ENCODE measurements around the gene SLC22A1.

Gene SLC22A1

GRCh38 chr6:160106010-160106409 lies 15.6 kb upstream of the SLC22A1 start:
- TF ChIP-seq TEAD4 (IDR thresholded peaks at IDR 0.05) = no peak
- TF ChIP-seq ZBTB7A (IDR thresholded peaks at IDR 0.05; ENCODE audit: low read depth) = no peak
- no peak for TF ChIP-seq EP300 (IDR thresholded peaks at IDR 0.05; ENCODE audit: borderline replicate concordance)
- TF ChIP-seq RAD21 (IDR thresholded peaks at IDR 0.05; ENCODE audit: low read depth) = no peak
- no peak for TF ChIP-seq TCF12 (IDR thresholded peaks at IDR 0.05; ENCODE audit: low read depth)
- TF ChIP-seq YY1 (IDR thresholded peaks at IDR 0.05; ENCODE audit: low read depth) = no peak
- TF ChIP-seq, protein P1, sequence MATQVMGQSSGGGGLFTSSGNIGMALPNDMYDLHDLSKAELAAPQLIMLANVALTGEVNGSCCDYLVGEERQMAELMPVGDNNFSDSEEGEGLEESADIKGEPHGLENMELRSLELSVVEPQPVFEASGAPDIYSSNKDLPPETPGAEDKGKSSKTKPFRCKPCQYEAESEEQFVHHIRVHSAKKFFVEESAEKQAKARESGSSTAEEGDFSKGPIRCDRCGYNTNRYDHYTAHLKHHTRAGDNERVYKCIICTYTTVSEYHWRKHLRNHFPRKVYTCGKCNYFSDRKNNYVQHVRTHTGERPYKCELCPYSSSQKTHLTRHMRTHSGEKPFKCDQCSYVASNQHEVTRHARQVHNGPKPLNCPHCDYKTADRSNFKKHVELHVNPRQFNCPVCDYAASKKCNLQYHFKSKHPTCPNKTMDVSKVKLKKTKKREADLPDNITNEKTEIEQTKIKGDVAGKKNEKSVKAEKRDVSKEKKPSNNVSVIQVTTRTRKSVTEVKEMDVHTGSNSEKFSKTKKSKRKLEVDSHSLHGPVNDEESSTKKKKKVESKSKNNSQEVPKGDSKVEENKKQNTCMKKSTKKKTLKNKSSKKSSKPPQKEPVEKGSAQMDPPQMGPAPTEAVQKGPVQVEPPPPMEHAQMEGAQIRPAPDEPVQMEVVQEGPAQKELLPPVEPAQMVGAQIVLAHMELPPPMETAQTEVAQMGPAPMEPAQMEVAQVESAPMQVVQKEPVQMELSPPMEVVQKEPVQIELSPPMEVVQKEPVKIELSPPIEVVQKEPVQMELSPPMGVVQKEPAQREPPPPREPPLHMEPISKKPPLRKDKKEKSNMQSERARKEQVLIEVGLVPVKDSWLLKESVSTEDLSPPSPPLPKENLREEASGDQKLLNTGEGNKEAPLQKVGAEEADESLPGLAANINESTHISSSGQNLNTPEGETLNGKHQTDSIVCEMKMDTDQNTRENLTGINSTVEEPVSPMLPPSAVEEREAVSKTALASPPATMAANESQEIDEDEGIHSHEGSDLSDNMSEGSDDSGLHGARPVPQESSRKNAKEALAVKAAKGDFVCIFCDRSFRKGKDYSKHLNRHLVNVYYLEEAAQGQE (IDR thresholded peaks at IDR 0.05; ENCODE audit: low read depth) = no peak
- TF ChIP-seq FOXM1 (IDR thresholded peaks at IDR 0.05; ENCODE audit: borderline replicate concordance, low read depth) = no peak
- TF ChIP-seq CEBPB (IDR thresholded peaks at IDR 0.05) = no peak
- no peak for TF ChIP-seq NFIC (IDR thresholded peaks at IDR 0.05)
- no peak for TF ChIP-seq MAX (IDR thresholded peaks at IDR 0.05)
- TF ChIP-seq, protein P2, sequence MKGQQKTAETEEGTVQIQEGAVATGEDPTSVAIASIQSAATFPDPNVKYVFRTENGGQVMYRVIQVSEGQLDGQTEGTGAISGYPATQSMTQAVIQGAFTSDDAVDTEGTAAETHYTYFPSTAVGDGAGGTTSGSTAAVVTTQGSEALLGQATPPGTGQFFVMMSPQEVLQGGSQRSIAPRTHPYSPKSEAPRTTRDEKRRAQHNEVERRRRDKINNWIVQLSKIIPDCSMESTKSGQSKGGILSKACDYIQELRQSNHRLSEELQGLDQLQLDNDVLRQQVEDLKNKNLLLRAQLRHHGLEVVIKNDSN (IDR thresholded peaks at IDR 0.05) = no peak
- TF ChIP-seq EGR1 (IDR thresholded peaks at IDR 0.05) = no peak
- TF ChIP-seq CREB1 (IDR thresholded peaks at IDR 0.05; ENCODE audit: low read depth) = no peak
- no peak for TF ChIP-seq TAF1 (IDR thresholded peaks at IDR 0.05; ENCODE audit: low read depth)

GRCh38 chr6:160106701-160107100 lies 14.9 kb upstream of the SLC22A1 start:
- TF ChIP-seq RAD21 (IDR thresholded peaks at IDR 0.05; ENCODE audit: low read depth) = no peak
- TF ChIP-seq EGR1 (IDR thresholded peaks at IDR 0.05) = no peak
- TF ChIP-seq, protein P1 (IDR thresholded peaks at IDR 0.05; ENCODE audit: low read depth) = no peak
- TF ChIP-seq, protein P2 (IDR thresholded peaks at IDR 0.05) = no peak
- no peak for TF ChIP-seq NFIC (IDR thresholded peaks at IDR 0.05)
- no peak for TF ChIP-seq EP300 (IDR thresholded peaks at IDR 0.05; ENCODE audit: borderline replicate concordance)
- no peak for TF ChIP-seq MAX (IDR thresholded peaks at IDR 0.05)
- no peak for TF ChIP-seq TCF12 (IDR thresholded peaks at IDR 0.05; ENCODE audit: low read depth)
- no peak for TF ChIP-seq CREB1 (IDR thresholded peaks at IDR 0.05; ENCODE audit: low read depth)
- no peak for TF ChIP-seq FOXM1 (IDR thresholded peaks at IDR 0.05; ENCODE audit: borderline replicate concordance, low read depth)
- no peak for TF ChIP-seq CEBPB (IDR thresholded peaks at IDR 0.05)
- TF ChIP-seq TEAD4 (IDR thresholded peaks at IDR 0.05) = no peak
- TF ChIP-seq YY1 (IDR thresholded peaks at IDR 0.05; ENCODE audit: low read depth) = no peak
- TF ChIP-seq TAF1 (IDR thresholded peaks at IDR 0.05; ENCODE audit: low read depth) = no peak
- no peak for TF ChIP-seq ZBTB7A (IDR thresholded peaks at IDR 0.05; ENCODE audit: low read depth)

- TF ChIP-seq EGR1 (IDR thresholded peaks at IDR 0.05) (no peak), RAD21 (IDR thresholded peaks at IDR 0.05; ENCODE audit: low read depth) (no peak), TEAD4 (IDR thresholded peaks at IDR 0.05) (no peak), FOXM1 (IDR thresholded peaks at IDR 0.05; ENCODE audit: borderline replicate concordance, low read depth) (no peak), NFIC (IDR thresholded peaks at IDR 0.05) (no peak)
- TF ChIP-seq, protein P2 (IDR thresholded peaks at IDR 0.05) = no peak
These were observed 13.5 kb upstream of the SLC22A1 start for GRCh38 chr6:160108077-160108476.

- no peak for TF ChIP-seq EP300 (IDR thresholded peaks at IDR 0.05; ENCODE audit: borderline replicate concordance)
These were observed 11.0 kb upstream of the SLC22A1 start for GRCh38 chr6:160110586-160111123.

DNA sequence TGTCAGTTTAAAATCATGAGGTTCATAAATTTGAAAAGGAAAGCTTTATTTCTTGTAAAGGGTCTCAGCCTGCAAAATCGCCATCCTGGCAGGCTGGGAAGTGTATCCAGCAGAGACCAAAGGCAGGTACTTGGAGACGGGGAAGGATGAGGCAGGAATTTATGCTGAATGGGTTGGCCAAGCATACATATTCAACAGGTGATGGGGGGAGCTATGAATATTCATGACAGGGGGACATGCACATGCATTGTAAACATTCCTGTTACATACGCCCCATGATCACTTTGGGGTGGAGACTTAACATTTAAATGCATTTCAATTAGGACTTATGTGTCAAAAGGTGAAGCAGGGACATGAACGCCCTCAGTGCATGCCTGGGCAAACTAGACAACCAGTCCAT lies 9.8 kb upstream of the SLC22A1 start:
- no peak for TF ChIP-seq FOXM1 (IDR thresholded peaks at IDR 0.05; ENCODE audit: borderline replicate concordance, low read depth)
- TF ChIP-seq TEAD4 (IDR thresholded peaks at IDR 0.05) = no peak

DNA sequence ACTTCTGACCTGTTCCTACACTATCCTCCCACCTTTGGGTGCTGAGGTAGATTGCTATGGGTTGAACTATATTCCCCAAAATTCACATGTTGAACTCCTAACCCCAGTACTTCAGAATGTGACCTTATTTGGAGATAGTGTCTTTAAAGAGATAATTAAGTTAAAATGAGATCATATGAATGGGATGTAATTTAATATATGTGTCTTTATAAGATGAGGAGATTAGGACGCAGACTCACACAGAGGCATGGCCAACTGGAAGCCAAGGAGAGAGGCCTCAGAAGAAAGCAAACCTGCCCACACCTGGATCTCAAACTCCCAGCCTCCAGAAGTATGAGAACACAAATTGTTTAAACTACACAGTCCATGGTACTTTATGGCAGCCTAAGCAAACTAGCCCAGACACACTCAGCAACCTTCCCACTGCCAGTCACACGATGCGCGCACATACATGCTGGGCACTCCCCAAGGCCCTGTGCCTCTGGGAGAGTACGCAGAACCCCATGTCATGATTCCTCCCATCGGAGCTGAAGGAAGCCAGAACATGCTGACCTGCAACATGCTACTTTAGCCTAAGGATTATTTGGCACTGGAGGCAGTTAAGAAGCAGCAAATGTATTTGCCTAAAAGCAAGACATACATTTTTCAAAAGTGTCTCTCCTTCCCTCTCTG lies 8.9 kb upstream of the SLC22A1 start:
- TF ChIP-seq NFIC (IDR thresholded peaks at IDR 0.05) (no peak), RAD21 (IDR thresholded peaks at IDR 0.05; ENCODE audit: low read depth) (no peak), TCF12 (IDR thresholded peaks at IDR 0.05; ENCODE audit: low read depth) (no peak), ZBTB7A (IDR thresholded peaks at IDR 0.05; ENCODE audit: low read depth) (no peak), TEAD4 (IDR thresholded peaks at IDR 0.05) (no peak), YY1 (IDR thresholded peaks at IDR 0.05; ENCODE audit: low read depth) (no peak), CREB1 (IDR thresholded peaks at IDR 0.05; ENCODE audit: low read depth) (no peak), TAF1 (IDR thresholded peaks at IDR 0.05; ENCODE audit: low read depth) (no peak), EGR1 (IDR thresholded peaks at IDR 0.05) (no peak), CEBPB (IDR thresholded peaks at IDR 0.05) (no peak), FOXM1 (IDR thresholded peaks at IDR 0.05; ENCODE audit: borderline replicate concordance, low read depth) (no peak), MAX (IDR thresholded peaks at IDR 0.05) (no peak), EP300 (IDR thresholded peaks at IDR 0.05; ENCODE audit: borderline replicate concordance) (no peak)
- TF ChIP-seq, protein P1 (IDR thresholded peaks at IDR 0.05; ENCODE audit: low read depth) = no peak
- TF ChIP-seq, protein P2 (IDR thresholded peaks at IDR 0.05) = no peak

Data from Ishikawa (cell line).